HG02571 (cell line): ENCODE data around the gene ELMOD2.

Experiments used
- ATAC-seq: cut with Tn5 transposase; IDR thresholded peaks from one replicate; pipeline ENCODE4 v1.9.1; 2021; ENCODE audit warnings: mild to moderate bottlenecking, moderate library complexity; ENCODE audit not compliant: unreplicated experiment

ELMOD2 gene

GRCh38 chr4:140579278-140579677, 55.3 kb downstream of the ELMOD2 start:
- ATAC-seq = no peak

GRCh38 chr4:140581078-140581477, 57.1 kb downstream of the ELMOD2 start:
- no peak for ATAC-seq

DNA sequence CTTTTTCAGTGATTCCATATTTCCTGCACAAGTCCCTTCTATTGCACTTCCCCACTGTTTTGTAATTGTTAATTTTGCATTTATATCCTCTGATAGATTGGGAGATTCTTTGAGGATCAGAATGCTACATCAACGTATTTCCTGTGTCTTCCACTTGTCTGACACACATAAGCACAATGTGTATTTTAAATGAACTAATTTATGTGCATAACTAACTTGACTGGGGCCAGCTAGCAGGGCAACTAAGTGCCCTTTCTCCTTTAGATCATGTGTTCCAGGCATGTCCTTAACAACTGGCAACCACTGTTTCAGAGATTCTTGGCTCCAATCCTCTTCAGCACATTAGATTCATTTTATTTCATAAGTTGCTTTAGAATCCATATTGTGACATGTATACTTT, 60.5 kb downstream of the ELMOD2 start:
- no peak for ATAC-seq

DNA sequence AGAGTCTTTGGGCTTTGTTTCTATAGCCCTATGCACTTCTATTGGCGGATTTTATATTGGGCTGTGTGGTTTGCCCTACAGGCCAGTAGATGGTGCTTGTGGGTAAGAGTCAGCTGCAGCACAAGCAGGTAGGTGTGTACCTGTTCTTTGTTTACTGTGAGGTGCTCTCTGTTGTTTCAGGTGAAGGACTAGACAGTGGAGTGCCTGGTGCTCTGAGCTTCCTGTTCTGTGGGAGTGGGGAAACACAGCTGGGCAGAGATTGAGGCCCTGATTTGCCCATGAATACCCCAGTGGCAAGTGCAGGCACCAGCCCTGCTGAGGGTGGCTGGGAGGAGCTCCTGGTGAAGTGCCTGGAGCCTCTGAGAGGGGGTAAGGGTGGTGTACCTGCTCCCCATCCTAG, 71.1 kb downstream of the ELMOD2 start:
- no peak for ATAC-seq

GRCh38 chr4:140600408-140600807, 76.4 kb downstream of the ELMOD2 start:
- ATAC-seq = no peak

- ATAC-seq = no peak
Observed at GRCh38 chr4:140602714-140603113, 78.7 kb downstream of the ELMOD2 start.

DNA sequence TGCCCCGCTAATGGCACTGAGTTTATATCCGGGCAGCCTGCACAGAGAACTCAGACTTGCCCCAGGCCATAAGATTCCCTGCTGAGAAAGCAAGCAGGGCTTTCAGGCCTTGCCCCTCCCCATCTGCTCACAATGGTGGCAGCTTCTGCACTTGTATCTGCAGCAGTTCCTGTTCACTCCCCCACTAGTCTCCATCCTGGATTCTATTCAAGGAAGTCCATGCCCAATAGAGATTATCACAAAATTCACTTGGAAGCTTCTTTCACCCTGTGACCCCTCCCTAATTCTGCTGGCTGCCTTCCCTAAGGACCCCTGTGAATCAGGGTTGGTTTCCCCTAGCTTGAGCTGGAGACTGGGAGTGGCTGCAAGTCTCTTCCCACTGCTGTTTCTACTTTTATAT, 79.3 kb downstream of the ELMOD2 start:
- ATAC-seq = no peak
